BLaER1 treated with 17β-estradiol and CSF1 and Interleukin-3, amounts not matched to agents 10 nM and 100 nM (cell line): ENCODE data around the gene EPHA3.
A peak's percentile ranks its signal among the peaks of the same experiment; 100 is the strongest.

Experiments
- H3K27ac ChIP-seq, 11 experiments: shearing (Covaris generic); formaldehyde crosslinking; 2 replicates each; pipeline ENCODE4 v1.8.1; 2022
- H3K27me3 ChIP-seq, 11 experiments: shearing (Covaris generic); formaldehyde crosslinking; 2 replicates each; pipeline ENCODE4 v1.8.1; 2022
- H3K36me3 ChIP-seq, 11 experiments: shearing (Covaris generic); formaldehyde crosslinking; 2 replicates each; pipeline ENCODE4 v1.8.1; 2022
- H3K4me1 ChIP-seq, 10 experiments: shearing (Covaris generic); formaldehyde crosslinking; 2 replicates each; pipeline ENCODE4 v1.8.1; 2022
- H3K4me2 ChIP-seq, 11 experiments: shearing (Covaris generic); formaldehyde crosslinking; 2 replicates each; pipeline ENCODE4 v1.8.1; 2022
- H3K4me3 ChIP-seq, 10 experiments: shearing (Covaris generic); formaldehyde crosslinking; 2 replicates each; pipeline ENCODE4 v1.8.1; 2022
- H3K9ac ChIP-seq, 11 experiments: shearing (Covaris generic); formaldehyde crosslinking; 2 replicates each; pipeline ENCODE4 v1.8.1; 2022
- H3K9me3 ChIP-seq, 11 experiments: shearing (Covaris generic); formaldehyde crosslinking; replicated peaks in 1 of 11; 2 replicates each; pipeline ENCODE4 v1.8.1; 2022
- H4K20me1 ChIP-seq, 11 experiments: shearing (Covaris generic); formaldehyde crosslinking; 2 replicates each; pipeline ENCODE4 v1.8.1; 2022
- Cebpa-rat ChIP-seq, 11 experiments: shearing (Covaris generic); IDR thresholded peaks; 2 replicates each; pipeline ENCODE4 v1.8.1; 2022

EPHA3 gene

GRCh38 chr3:89159605-89160004, 52.2 kb downstream of the EPHA3 start:
- H3K27me3 ChIP-seq, result no peaks in the 10 kb centered on the region
- H3K9me3 ChIP-seq, result no peaks in the 10 kb centered on the region
- H3K27ac ChIP-seq, result no peak overlapping the region
- peak overlapping the region in 7 of 11 experiments; percentile 9 to 53 (median 28); a peak in 10 of 22 replicates for H3K4me2 ChIP-seq
- no peak overlapping the region for H3K4me3 ChIP-seq
- H4K20me1 ChIP-seq, result peaks cover 0 to 48% (median 5%) of the 10 kb centered on the region in 11 experiments; a peak in 6 of 22 replicates
- no peak overlapping the region for H3K9ac ChIP-seq
- H3K36me3 ChIP-seq, result peaks cover 0 to 54% (median 24%) of the 10 kb centered on the region in 11 experiments; a peak in 15 of 22 replicates
- no peak for TF ChIP-seq Cebpa-rat (IDR thresholded peaks at IDR 0.05)
- H3K4me1 ChIP-seq, result peaks cover 6 to 28% (median 21%) of the 10 kb centered on the region in 10 experiments; a peak in 17 of 20 replicates

- no peak overlapping the region for H3K4me3 ChIP-seq
- 0 out of 22 replicates have a peak overlapping the region, but pooled peaks of 1 of the 11 experiments have one; percentile 4 for H3K4me2 ChIP-seq
- no peaks in the 10 kb centered on the region for H3K27me3 ChIP-seq
- peaks cover 0 to under 1% (median 0%) of the 10 kb centered on the region in 11 experiments; a peak in 1 of 22 replicates for H3K9me3 ChIP-seq
- no peak overlapping the region for H3K9ac ChIP-seq
- H3K4me1 ChIP-seq, result peaks cover 0 to 9% (median 2%) of the 10 kb centered on the region in 10 experiments; a peak in 9 of 20 replicates
- TF ChIP-seq Cebpa-rat (IDR thresholded peaks at IDR 0.05), result no peak
- H4K20me1 ChIP-seq, result peaks cover 0 to 52% (median 8%) of the 10 kb centered on the region in 11 experiments; a peak in 6 of 22 replicates
- H3K27ac ChIP-seq, result no peak overlapping the region
- peaks cover 0 to 31% (median 18%) of the 10 kb centered on the region in 11 experiments; a peak in 14 of 22 replicates for H3K36me3 ChIP-seq
These were observed 57.4 kb downstream of the EPHA3 start for GRCh38 chr3:89164774-89165173.

- no peak overlapping the region for H3K4me3 ChIP-seq
- H3K36me3 ChIP-seq, result peaks cover 0 to 39% (median 24%) of the 10 kb centered on the region in 11 experiments; a peak in 14 of 22 replicates
- H3K27ac ChIP-seq, result no peak overlapping the region
- peaks cover 0 to 52% (median 8%) of the 10 kb centered on the region in 11 experiments; a peak in 6 of 22 replicates for H4K20me1 ChIP-seq
- no peak overlapping the region for H3K9ac ChIP-seq
- peaks cover 0 to 4% (median 0%) of the 10 kb centered on the region in 11 experiments; a peak in 1 of 22 replicates for H3K9me3 ChIP-seq
- no peak overlapping the region for H3K4me2 ChIP-seq
- H3K27me3 ChIP-seq, result no peaks in the 10 kb centered on the region
- no peak for TF ChIP-seq Cebpa-rat (IDR thresholded peaks at IDR 0.05)
- H3K4me1 ChIP-seq, result peaks cover 0 to 9% (median 0%) of the 10 kb centered on the region in 10 experiments; a peak in 2 of 20 replicates
These were observed 58.3 kb downstream of the EPHA3 start for GRCh38 chr3:89165636-89166263.

GRCh38 chr3:89171687-89172545, 64.5 kb downstream of the EPHA3 start:
- H3K27ac ChIP-seq, result peak overlapping the region in 2 of 11 experiments; percentile 32 to 42; a peak in 3 of 22 replicates
- peaks cover 5 to 20% (median 11%) of the 10 kb centered on the region in 10 experiments; a peak in 19 of 20 replicates for H3K4me1 ChIP-seq
- H3K4me2 ChIP-seq, result no peak overlapping the region
- H3K4me3 ChIP-seq, result no peak overlapping the region
- no peaks in the 10 kb centered on the region for H3K27me3 ChIP-seq
- H3K36me3 ChIP-seq, result peaks cover 0 to 20% (median 7%) of the 10 kb centered on the region in 11 experiments; a peak in 8 of 22 replicates
- TF ChIP-seq Cebpa-rat (IDR thresholded peaks at IDR 0.05), result no peak
- peaks cover 0 to 22% (median 3%) of the 10 kb centered on the region in 11 experiments; a peak in 9 of 22 replicates for H4K20me1 ChIP-seq
- no peak overlapping the region for H3K9ac ChIP-seq
- peaks cover 0 to 4% (median 0%) of the 10 kb centered on the region in 11 experiments; a peak in 1 of 22 replicates for H3K9me3 ChIP-seq

GRCh38 chr3:89173546-89173945, 66.1 kb downstream of the EPHA3 start:
- peaks cover 0 to 20% (median 7%) of the 10 kb centered on the region in 11 experiments; a peak in 8 of 22 replicates for H3K36me3 ChIP-seq
- H3K27me3 ChIP-seq, result no peaks in the 10 kb centered on the region
- TF ChIP-seq Cebpa-rat (IDR thresholded peaks at IDR 0.05), result no peak
- H3K9me3 ChIP-seq, result peaks cover 0 to 4% (median 0%) of the 10 kb centered on the region in 11 experiments; a peak in 1 of 22 replicates
- H3K4me1 ChIP-seq, result peaks cover 10 to 36% (median 21%) of the 10 kb centered on the region in 10 experiments; a peak in 19 of 20 replicates
- H3K4me3 ChIP-seq, result no peak overlapping the region
- H3K4me2 ChIP-seq, result no peak overlapping the region; a peak in 1 of 22 replicates
- H3K9ac ChIP-seq, result no peak overlapping the region
- H3K27ac ChIP-seq, result no peak overlapping the region
- peaks cover 0 to 32% (median 3%) of the 10 kb centered on the region in 11 experiments; a peak in 9 of 22 replicates for H4K20me1 ChIP-seq

GRCh38 chr3:89179355-89180001, 72.1 kb downstream of the EPHA3 start:
- Histone ChIP-seq H3K27ac (peak overlapping the region in 10 of 11 experiments; percentile 1 to 74 (median 41); a peak in 17 of 22 replicates), H3K9ac (peak overlapping the region in 4 of 11 experiments; percentile 3 to 75 (median 35); a peak in 4 of 22 replicates), H3K4me2 (peak overlapping the region; percentile 4 to 84 (median 43); a peak in 18 of 22 replicates), H3K36me3 (peaks cover 0 to 15% (median 0%) of the 10 kb centered on the region in 11 experiments; a peak in 2 of 22 replicates), H4K20me1 (peaks cover 0 to 52% (median 18%) of the 10 kb centered on the region in 11 experiments; a peak in 11 of 22 replicates), H3K4me3 (peak overlapping the region in 2 of 10 experiments; percentile 23 to 42; a peak in 3 of 20 replicates), H3K27me3 (no peaks in the 10 kb centered on the region), H3K4me1 (peaks cover 20 to 57% (median 40%) of the 10 kb centered on the region in 10 experiments), H3K9me3 (no peaks in the 10 kb centered on the region)
- TF ChIP-seq Cebpa-rat (IDR thresholded peaks at IDR 0.05), result no peak

GRCh38 chr3:89180334-89180733, 72.9 kb downstream of the EPHA3 start:
- H3K4me1 ChIP-seq, result peaks cover 20 to 53% (median 40%) of the 10 kb centered on the region in 10 experiments
- TF ChIP-seq Cebpa-rat (IDR thresholded peaks at IDR 0.05), result no peak
- no peaks in the 10 kb centered on the region for H3K9me3 ChIP-seq
- peak overlapping the region; percentile 4 to 84 (median 43); a peak in 17 of 22 replicates for H3K4me2 ChIP-seq
- H3K9ac ChIP-seq, result peak overlapping the region in 1 of 11 experiments; percentile 75; a peak in 1 of 22 replicates
- H3K27ac ChIP-seq, result peak overlapping the region in 6 of 11 experiments; percentile 6 to 74 (median 40); a peak in 8 of 22 replicates
- peak overlapping the region in 1 of 10 experiments; percentile 42; a peak in 2 of 20 replicates for H3K4me3 ChIP-seq
- peaks cover 0 to 61% (median 20%) of the 10 kb centered on the region in 11 experiments; a peak in 11 of 22 replicates for H4K20me1 ChIP-seq
- H3K27me3 ChIP-seq, result no peaks in the 10 kb centered on the region
- peaks cover 0 to 15% (median 0%) of the 10 kb centered on the region in 11 experiments; a peak in 2 of 22 replicates for H3K36me3 ChIP-seq

GRCh38 chr3:89182056-89182455, 74.6 kb downstream of the EPHA3 start:
- Histone ChIP-seq H3K4me3 (no peak overlapping the region), H3K9me3 (no peaks in the 10 kb centered on the region), H3K4me2 (no peak overlapping the region), H3K9ac (no peak overlapping the region), H3K36me3 (peaks cover 0 to 12% (median 0%) of the 10 kb centered on the region in 11 experiments; a peak in 2 of 22 replicates), H3K27me3 (no peaks in the 10 kb centered on the region), H3K4me1 (peaks cover 14 to 37% (median 28%) of the 10 kb centered on the region in 10 experiments), H3K27ac (no peak overlapping the region), H4K20me1 (peaks cover 0 to 66% (median 18%) of the 10 kb centered on the region in 11 experiments; a peak in 11 of 22 replicates)
- TF ChIP-seq Cebpa-rat (IDR thresholded peaks at IDR 0.05), result no peak
